Frontal cortex (tissue), 4 donors: Measurements from ENCODE around the gene CPNE4. TPM values are rescaled to one million over a fixed set of nuclear protein-coding genes. Genes with fewer than 3 reads are reported as not detected.

Experiments used
- DNase-seq, 2 donors: peaks; one replicate each; pipeline ENCODE4 v3.0.0; 2012; ENCODE audit warnings: low spot score in 2 of 2
- FAIRE-seq: peaks from 2 replicates; lab custom pipeline; 2012; peaks lifted over from hg19 to GRCh38; lab: Jason Lieb, UNC
- total RNA-seq: library from RNA; depleted of rRNA; stranded (reverse); fragments of >200 nt; gene quantifications from one replicate; pipeline ENCODE4 v1.2.3, GENCODE V29; 2014
- donor health status: control.
- donor health status: control.
- donor health status: control.

CPNE4 gene
- total RNA-seq, 1 donor from 2014 or later: 14.7 TPM

DNA sequence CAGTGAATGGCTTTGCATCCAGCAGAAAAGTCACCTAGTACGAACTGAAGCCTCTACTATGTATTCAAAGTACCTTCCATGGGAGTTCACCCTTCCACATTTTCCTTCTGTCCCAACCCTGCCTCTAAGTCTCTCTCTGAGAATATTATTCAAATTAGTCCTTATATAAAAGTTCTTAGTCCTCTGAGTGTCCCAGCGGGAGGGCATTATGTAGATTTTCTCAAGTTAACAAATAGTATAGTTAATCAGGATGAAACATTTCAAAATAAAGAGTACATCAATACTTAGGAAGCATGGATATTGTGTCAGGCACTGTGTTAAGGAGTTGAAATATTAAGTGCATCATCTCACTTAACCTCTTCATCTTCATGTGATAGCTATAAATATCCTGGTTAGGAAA is 223.3 kb downstream of the CPNE4 start:
- FAIRE-seq: no peak
- DNase-seq: no peak

GRCh38 chr3:131807822-131808221 is 227.0 kb downstream of the CPNE4 start:
- FAIRE-seq (no peak), DNase-seq (no peak)

GRCh38 chr3:131806736-131807135 is 228.1 kb downstream of the CPNE4 start:
- DNase-seq (no peak), FAIRE-seq (no peak)

DNA sequence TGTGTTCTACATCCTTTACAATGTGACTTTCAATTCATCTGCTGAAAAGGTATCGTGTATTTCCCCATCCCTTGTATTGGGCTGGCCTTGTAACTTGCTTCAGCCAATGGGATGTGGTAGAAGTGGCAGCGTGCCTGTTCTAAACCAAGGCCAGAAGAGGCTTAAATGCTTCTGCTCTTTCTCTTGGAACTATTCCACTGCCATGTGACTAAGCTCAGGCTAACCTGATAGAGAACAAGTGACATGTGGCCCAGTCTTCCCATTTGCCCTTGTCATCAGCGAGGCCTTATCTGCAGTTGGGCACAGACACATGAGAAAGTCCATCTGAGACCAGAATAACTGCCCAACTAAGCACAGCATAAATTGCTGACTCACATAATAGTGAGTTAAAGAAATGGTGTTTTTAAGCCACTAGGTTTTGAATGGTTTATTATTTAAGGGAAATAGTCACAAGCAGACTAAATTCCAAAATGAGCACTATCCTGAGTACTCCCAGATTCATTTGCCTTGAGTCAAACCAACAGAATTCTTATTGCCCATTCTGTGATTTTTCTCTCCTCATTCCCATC is 230.2 kb downstream of the CPNE4 start:
- DNase-seq (no peak), FAIRE-seq (no peak)

- no peak for DNase-seq
Observed at GRCh38 chr3:131803113-131803512, 231.7 kb downstream of the CPNE4 start.

GRCh38 chr3:131802029-131802428 is 232.8 kb downstream of the CPNE4 start:
- no peak for FAIRE-seq
- no peak for DNase-seq

More at GRCh38 chr3:131803113-131803512, 231.7 kb downstream of the CPNE4 start:
- FAIRE-seq: no peak

- no peak for FAIRE-seq
- no peak for DNase-seq
Observed at GRCh38 chr3:131801566-131801965, 233.2 kb downstream of the CPNE4 start.

- DNase-seq (no peak), FAIRE-seq (no peak)
Observed at GRCh38 chr3:131797776-131798175, 237.0 kb downstream of the CPNE4 start.

GRCh38 chr3:131796558-131797198 is 238.1 kb downstream of the CPNE4 start:
- FAIRE-seq (no peak), DNase-seq (no peak)

GRCh38 chr3:131796111-131796510 is 238.7 kb downstream of the CPNE4 start:
- FAIRE-seq (no peak), DNase-seq (no peak)

DNA sequence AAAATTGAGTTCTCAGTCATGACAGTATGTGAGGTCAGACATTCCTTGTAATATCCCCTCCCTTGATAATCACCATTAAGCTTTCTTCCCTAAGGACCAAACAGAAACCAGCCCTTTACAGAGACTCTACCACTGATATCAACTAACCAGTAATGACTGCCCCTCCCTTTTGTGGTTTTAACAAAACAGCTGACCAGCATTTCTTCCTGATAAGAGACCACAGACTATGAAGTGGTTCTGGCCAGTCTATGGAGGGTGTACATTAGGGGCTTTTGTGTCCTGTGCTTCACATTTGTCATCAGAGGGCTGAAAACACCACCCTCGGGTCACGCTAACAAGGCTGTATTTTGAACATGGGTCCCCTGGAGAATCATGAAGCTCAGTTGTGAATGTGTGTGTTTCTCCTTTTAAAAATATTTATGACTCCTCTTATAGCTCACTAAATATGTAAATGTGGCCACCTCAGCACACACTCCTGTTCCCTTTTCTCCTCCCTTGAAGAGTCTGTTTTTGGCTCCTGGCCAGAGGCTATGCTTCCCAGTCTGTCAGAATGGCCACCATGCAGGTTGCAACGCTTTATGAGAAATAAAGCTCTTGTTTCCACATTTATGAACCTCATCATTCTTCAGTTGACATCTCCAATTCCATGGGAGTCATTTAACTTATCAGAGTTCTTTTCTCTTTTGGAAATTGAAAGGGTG is 239.3 kb downstream of the CPNE4 start:
- FAIRE-seq (no peak), DNase-seq (no peak)

DNA sequence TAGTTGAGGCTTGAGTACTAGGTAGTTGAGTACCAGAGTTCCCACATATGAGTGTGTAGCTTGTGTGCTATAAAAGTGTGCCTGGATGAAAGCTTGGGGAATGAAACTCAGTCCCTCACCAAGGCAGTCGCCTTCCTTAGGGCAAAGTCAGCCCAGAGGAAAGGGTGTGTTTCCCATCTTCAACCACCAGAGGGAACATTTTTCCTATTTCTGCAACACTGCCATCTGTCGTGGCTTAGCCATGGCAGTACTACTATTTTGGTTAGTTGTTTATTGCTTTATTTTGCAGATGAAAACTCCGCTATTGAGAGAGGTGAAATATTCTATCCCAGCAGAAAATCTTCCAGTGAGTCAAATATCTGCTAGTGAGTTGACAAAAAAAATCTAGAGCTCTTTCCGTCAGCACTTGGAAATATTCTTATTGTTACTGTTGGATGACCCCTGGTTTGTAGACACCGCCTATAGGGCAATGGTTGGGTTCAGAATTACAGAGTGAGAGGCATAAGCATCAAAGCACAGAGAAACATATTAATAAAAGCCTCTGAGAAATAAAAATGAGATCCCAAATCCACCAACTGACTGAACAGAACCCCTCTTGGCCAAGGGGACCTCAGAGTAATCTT is 239.9 kb downstream of the CPNE4 start:
- FAIRE-seq (no peak), DNase-seq (peak; percentile 2 to 11)

DNA sequence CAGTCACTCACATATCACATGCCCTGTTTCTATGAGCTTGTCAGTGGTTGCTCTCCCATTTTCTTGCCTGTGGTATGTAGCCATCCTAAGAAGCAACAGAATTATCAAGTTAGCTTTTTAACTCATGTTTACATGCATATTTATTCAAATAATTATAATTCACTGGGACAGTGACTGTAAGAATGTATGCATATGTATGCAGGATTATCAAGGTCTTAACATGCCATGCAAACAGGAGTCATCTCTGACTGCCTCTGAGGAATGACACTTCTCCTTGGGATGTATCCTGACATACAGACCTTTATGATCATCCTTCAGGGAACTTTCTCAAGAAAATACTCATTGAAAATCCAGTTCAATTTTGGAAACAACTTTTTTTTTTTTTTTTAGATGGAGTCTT is 240.9 kb downstream of the CPNE4 start:
- no peak for FAIRE-seq
- no peak for DNase-seq

DNA sequence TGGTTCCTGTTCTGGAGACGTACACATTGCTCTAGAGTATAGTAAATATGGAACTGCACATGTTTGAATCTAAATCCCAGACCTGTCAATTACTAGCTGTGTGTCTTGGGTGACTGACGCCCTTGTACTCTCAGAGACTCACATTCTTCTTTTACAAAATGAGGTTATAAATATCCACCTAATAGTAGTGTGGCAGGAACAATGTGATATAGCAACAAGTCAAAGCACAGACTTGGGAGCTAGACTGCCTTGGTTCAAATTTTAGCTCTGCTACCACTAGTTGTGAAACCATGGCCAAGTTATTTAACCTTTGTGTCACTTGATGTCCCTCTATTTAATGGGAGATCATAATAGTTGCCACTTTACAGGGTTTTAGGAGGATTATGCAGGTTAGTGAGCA is 245.6 kb downstream of the CPNE4 start:
- FAIRE-seq (no peak), DNase-seq (no peak)

DNA sequence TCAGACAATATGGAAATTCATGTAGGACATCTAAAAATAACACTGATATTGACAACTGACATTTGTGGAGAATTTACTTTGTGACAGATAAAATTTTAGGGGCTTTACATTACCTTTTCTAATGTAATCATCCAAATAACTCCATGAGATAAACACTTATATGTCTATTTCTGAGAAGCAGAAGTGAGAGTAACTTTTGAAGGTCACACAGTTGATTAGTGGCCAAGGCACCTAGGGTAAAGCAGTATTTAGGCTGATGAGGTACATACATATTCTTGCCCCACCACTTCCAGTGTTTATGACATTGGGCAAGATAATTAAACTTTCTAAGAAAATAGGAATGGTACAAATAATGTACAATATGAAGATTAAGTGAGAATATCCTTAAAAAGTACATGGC is 248.4 kb downstream of the CPNE4 start:
- DNase-seq (no peak), FAIRE-seq (no peak)

DNA sequence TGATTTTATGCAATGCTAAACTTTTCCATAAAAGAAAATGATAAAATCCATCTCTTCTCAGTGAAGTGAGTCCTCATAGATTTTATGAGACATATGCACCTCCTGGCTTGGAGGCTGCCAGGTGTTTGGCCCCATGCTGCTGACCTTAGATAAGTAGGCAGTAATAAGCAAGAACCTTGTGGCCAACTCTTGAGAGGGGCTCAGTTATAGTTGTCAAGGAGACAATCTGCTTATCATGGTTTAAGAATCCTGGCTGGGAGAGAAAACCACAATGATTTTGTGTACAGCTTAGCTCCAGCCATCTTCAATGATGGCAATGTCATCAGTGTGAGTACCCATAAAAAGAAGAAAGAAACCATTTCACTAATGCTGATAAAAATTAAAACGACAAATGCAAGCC is 252.1 kb downstream of the CPNE4 start:
- no peak for DNase-seq
- no peak for FAIRE-seq

- DNase-seq (no peak), FAIRE-seq (no peak)
Observed at GRCh38 chr3:131778526-131778925, 256.3 kb downstream of the CPNE4 start.

- DNase-seq (no peak), FAIRE-seq (no peak)
Observed at GRCh38 chr3:131775650-131776049, 259.2 kb downstream of the CPNE4 start.

DNA sequence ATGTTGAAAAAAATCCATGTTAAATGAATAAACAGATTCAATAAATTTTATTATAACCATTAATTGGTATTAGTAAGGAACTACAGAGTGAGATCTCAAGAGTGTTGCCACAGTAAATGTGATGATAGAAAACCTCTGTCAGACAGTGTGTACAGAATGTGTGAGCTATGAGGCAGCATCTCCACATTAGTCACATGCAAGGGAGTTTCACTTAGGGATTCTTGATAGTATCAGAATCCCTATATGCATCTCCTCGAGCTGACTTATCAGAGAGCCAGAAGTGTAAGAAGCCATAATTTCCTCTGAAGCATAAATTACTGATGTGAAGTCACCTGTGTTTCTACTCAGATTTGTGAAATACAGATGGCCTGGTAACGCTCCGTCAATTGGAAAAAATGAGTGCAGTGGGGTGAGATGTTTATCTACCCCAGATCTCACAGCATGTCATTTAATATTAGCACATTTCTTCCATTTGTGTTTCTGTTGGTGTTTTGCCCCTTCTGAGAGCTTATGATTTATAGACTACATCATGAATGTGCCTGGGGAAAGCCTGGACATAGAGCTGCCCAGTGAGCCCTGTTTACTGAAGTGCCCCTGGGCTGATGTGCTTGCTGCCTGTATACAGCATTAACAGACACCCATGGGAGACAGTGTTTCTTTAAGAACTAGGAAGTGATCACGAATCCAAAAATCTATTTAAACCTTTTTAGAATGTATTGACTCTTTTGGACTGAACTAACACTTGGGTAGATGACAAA is 262.4 kb downstream of the CPNE4 start:
- no peak for FAIRE-seq

GRCh38 chr3:131762981-131763564 is 271.7 kb downstream of the CPNE4 start:
- FAIRE-seq (no peak), DNase-seq (no peak)

More for the DNA sequence above, 262.4 kb downstream of the CPNE4 start:
- no peak for DNase-seq
